Measurements from ENCODE around the gene ZNFX1.
A peak's percentile ranks its signal among the peaks of the same experiment; 100 is the strongest.

Gene ZNFX1

GRCh38 chr20:49291200-49291599 lies 13.3 kb upstream of the ZNFX1 start:
- DNase-seq: no peak

GRCh38 chr20:49290608-49291191 lies 12.8 kb upstream of the ZNFX1 start:
- DNase-seq: no peak

GRCh38 chr20:49288784-49289696 lies 11.2 kb upstream of the ZNFX1 start:
- no peak for DNase-seq

- DNase-seq: no peak
Observed at GRCh38 chr20:49288250-49288751, 10.4 kb upstream of the ZNFX1 start.

GRCh38 chr20:49287555-49288249 lies 9.8 kb upstream of the ZNFX1 start:
- DNase-seq: no peak

- peak; percentile 25 for DNase-seq
Observed at GRCh38 chr20:49286689-49287551, 9.1 kb upstream of the ZNFX1 start.

GRCh38 chr20:49285813-49286494 lies 8.1 kb upstream of the ZNFX1 start:
- DNase-seq: no peak

GRCh38 chr20:49285233-49285668 lies 7.4 kb upstream of the ZNFX1 start:
- DNase-seq: no peak

- no peak for DNase-seq
Observed at GRCh38 chr20:49284818-49285217, 7.0 kb upstream of the ZNFX1 start.

- DNase-seq: no peak
Observed at GRCh38 chr20:49283703-49284625, 6.1 kb upstream of the ZNFX1 start.

GRCh38 chr20:49283176-49283702 lies 5.4 kb upstream of the ZNFX1 start:
- DNase-seq: no peak

GRCh38 chr20:49282584-49283171 lies 4.8 kb upstream of the ZNFX1 start:
- DNase-seq: no peak

- no peak for DNase-seq
Observed at GRCh38 chr20:49281913-49282467, 4.1 kb upstream of the ZNFX1 start.

- DNase-seq: no peak
Observed at GRCh38 chr20:49281059-49281912, 3.4 kb upstream of the ZNFX1 start.

GRCh38 chr20:49280463-49281058 lies 2.7 kb upstream of the ZNFX1 start:
- no peak for DNase-seq

GRCh38 chr20:49279677-49280462 lies 2.0 kb upstream of the ZNFX1 start:
- no peak for DNase-seq

All from kidney glomerular epithelial cell (primary cell).